IMR-90 (cell line): ENCODE results near the gene RUNX1. TPM values are rescaled to one million over a fixed set of nuclear protein-coding genes. Genes with fewer than 3 reads are reported as not detected.

Experiments
- ATAC-seq: fragments of 200-7000 bp; cut with Tn5 transposase; 2 replicates; pipeline ENCODE4 v1.9.1; 2020; ENCODE audit warnings: low read depth, mild to moderate bottlenecking, moderate library complexity
- BruUV-seq: library from RNA; stranded (reverse); fragments of 400-500 nt; replicated peaks from 2 replicates; lab custom pipeline; 2021; lab: Mats Ljungman, UMichigan
- CTCF ChIA-PET: fragments of 300-600 bp; formaldehyde crosslinking; extraction: SDS; loops from one replicate; lab custom pipeline; 2021; ENCODE audit warnings: antibody characterized with exemption; lab: Yijun Ruan, JAX
- POLR2A ChIA-PET: fragments of 300-600 bp; sonication (Branson Sonifier 250); formaldehyde crosslinking; loops from one replicate; lab custom pipeline; 2022; ENCODE audit warnings: antibody characterized with exemption; ENCODE audit not compliant: unreplicated experiment; lab: Charles Lee
- DNase-seq: peaks from one replicate; pipeline ENCODE4 v3.0.0; 2013
- H2AFZ ChIP-seq: replicated peaks from 2 replicates; pipeline ENCODE3; 2013; ENCODE audit warnings: low read length, mild to moderate bottlenecking; ENCODE audit not compliant: poor library complexity
- H2AK5ac ChIP-seq: 2 replicates; pipeline ENCODE4 v1.6.1; 2013; ENCODE audit warnings: low read depth, low read length, inconsistent platforms
- H2AK9ac ChIP-seq: replicated peaks from 2 replicates; pipeline ENCODE3; 2013; ENCODE audit warnings: mild to moderate bottlenecking, low read depth, low read length, moderate library complexity; ENCODE audit not compliant: poor library complexity
- H2BK120ac ChIP-seq: 2 replicates; pipeline ENCODE4 v1.6.1; 2013; ENCODE audit warnings: low read depth, low read length, inconsistent platforms
- H2BK15ac ChIP-seq: 3 replicates; pipeline ENCODE4 v1.6.1; 2013; ENCODE audit warnings: low read depth, low read length, inconsistent platforms
- H2BK20ac ChIP-seq: 2 replicates; pipeline ENCODE4 v1.6.1; 2013; ENCODE audit warnings: low read depth, mild to moderate bottlenecking, inconsistent platforms, low read length, moderate library complexity
- H2BK5ac ChIP-seq: 2 replicates; pipeline ENCODE4 v1.6.1; 2013; ENCODE audit warnings: mild to moderate bottlenecking, low read depth, low read length, inconsistent platforms; ENCODE audit not compliant: poor library complexity, severe bottlenecking
- H3K14ac ChIP-seq: replicated peaks from 2 replicates; pipeline ENCODE4 v1.6.1; 2013; ENCODE audit warnings: low read depth, low read length, inconsistent platforms
- H3K18ac ChIP-seq: 2 replicates; pipeline ENCODE4 v1.6.1; 2013; ENCODE audit warnings: low read depth, low read length, control low read depth
- H3K23ac ChIP-seq: 2 replicates; pipeline ENCODE4 v1.6.1; 2013; ENCODE audit warnings: low read depth, low read length, inconsistent platforms
- H3K27ac ChIP-seq: 2 replicates; pipeline ENCODE4 v1.5.1; 2013; ENCODE audit warnings: mild to moderate bottlenecking, control low read depth, low read length; ENCODE audit not compliant: insufficient read depth
- H3K27me3 ChIP-seq: 2 replicates; pipeline ENCODE4 v1.6.1; 2013; ENCODE audit warnings: low read length; ENCODE audit not compliant: control insufficient read depth, insufficient read depth
- H3K36me3 ChIP-seq: 2 replicates; pipeline ENCODE4 v1.6.1; 2013; ENCODE audit warnings: low read length, mixed read lengths; ENCODE audit not compliant: control insufficient read depth, insufficient read depth
- H3K4ac ChIP-seq: 2 replicates; pipeline ENCODE4 v1.6.1; 2013; ENCODE audit warnings: low read depth, low read length, inconsistent platforms
- H3K4me1 ChIP-seq: 2 replicates; pipeline ENCODE4 v1.6.1; 2013; ENCODE audit warnings: low read length, mixed read lengths; ENCODE audit not compliant: control insufficient read depth, insufficient read depth
- H3K4me2 ChIP-seq: 2 replicates; pipeline ENCODE4 v1.6.1; 2013; ENCODE audit warnings: low read depth, mild to moderate bottlenecking, control low read depth, low read length, moderate library complexity
- H3K4me3 ChIP-seq: 2 replicates; pipeline ENCODE4 v1.5.1; 2013; ENCODE audit warnings: low read depth, mild to moderate bottlenecking, control low read depth, low read length, moderate library complexity; ENCODE audit not compliant: insufficient read depth
- H3K56ac ChIP-seq: 2 replicates; pipeline ENCODE4 v1.6.1; 2013; ENCODE audit warnings: low read length, inconsistent platforms; ENCODE audit not compliant: insufficient read depth; ENCODE audit errors: extremely low read depth
- H3K79me1 ChIP-seq, 2 experiments: 2 replicates each; pipeline ENCODE4 v1.6.1; 2013; ENCODE audit warnings: low read length in 2 of 2, inconsistent platforms in 1 of 2, low read depth in 1 of 2
- H3K9ac ChIP-seq: 2 replicates; pipeline ENCODE4 v1.6.1; 2013; ENCODE audit warnings: low read depth, low read length, control low read depth
- H3K9me1 ChIP-seq: 2 replicates; pipeline ENCODE4 v1.6.1; 2013; ENCODE audit warnings: low read length, inconsistent platforms; ENCODE audit not compliant: insufficient read depth
- H3K9me3 ChIP-seq: 2 replicates; pipeline ENCODE4 v1.6.1; 2013; ENCODE audit warnings: low read length; ENCODE audit not compliant: control insufficient read depth, insufficient read depth
- H4K20me1 ChIP-seq: 2 replicates; pipeline ENCODE4 v1.6.1; 2013; ENCODE audit warnings: low read length, inconsistent platforms; ENCODE audit not compliant: insufficient read depth
- H4K5ac ChIP-seq: 2 replicates; pipeline ENCODE4 v1.6.1; 2013; ENCODE audit warnings: mild to moderate bottlenecking, low read depth, low read length, control low read depth
- H4K8ac ChIP-seq, 2 experiments: 2 replicates each; pipeline ENCODE4 v1.6.1; 2013; ENCODE audit warnings: low read depth in 2 of 2, low read length in 2 of 2, control low read depth in 1 of 2, inconsistent platforms in 1 of 2
- H4K91ac ChIP-seq: 2 replicates; pipeline ENCODE4 v1.6.1; 2013; ENCODE audit warnings: low read depth, low read length, inconsistent platforms; ENCODE audit not compliant: insufficient read depth
- BHLHE40 ChIP-seq: fragments of 150-350 bp; IDR thresholded peaks from 2 replicates; pipeline ENCODE4 v1.6.1; 2016; ENCODE audit warnings: mild to moderate bottlenecking, low read depth, low read length
- CEBPB ChIP-seq: IDR thresholded peaks from 2 replicates; pipeline ENCODE4 v1.6.1; 2012; ENCODE audit warnings: low read depth, low read length, improper control_type of control experiment
- FOS ChIP-seq: fragments of 150-350 bp; IDR thresholded peaks from 2 replicates; pipeline ENCODE4 v1.6.1; 2016; ENCODE audit warnings: low read depth, low read length
- MAZ ChIP-seq: IDR thresholded peaks from 2 replicates; pipeline ENCODE4 v1.6.1; 2012; ENCODE audit warnings: low read depth, mild to moderate bottlenecking, low read length, improper control_type of control experiment, moderate library complexity, borderline replicate concordance
- RAD21 ChIP-seq: IDR thresholded peaks from 2 replicates; pipeline ENCODE4 v1.6.1; 2012; ENCODE audit warnings: low read length, improper control_type of control experiment
- RCOR1 ChIP-seq: IDR thresholded peaks from 2 replicates; pipeline ENCODE4 v1.6.1; 2012; ENCODE audit warnings: mild to moderate bottlenecking, low read length, improper control_type of control experiment; ENCODE audit not compliant: insufficient replicate concordance
- RFX5 ChIP-seq: IDR thresholded peaks from 2 replicates; pipeline ENCODE4 v1.8.0; 2012; ENCODE audit warnings: low read depth, mild to moderate bottlenecking, low read length, moderate library complexity
- SMC3 ChIP-seq: fragments of 150-350 bp; IDR thresholded peaks from 2 replicates; pipeline ENCODE4 v1.6.1; 2016; ENCODE audit warnings: low read depth, mild to moderate bottlenecking, antibody characterized with exemption, low read length, moderate library complexity
- WGBS, 2 experiments: methylation state at CpG; one replicate each; pipeline versions ENCODE4 v1.1.5 to v1.1.7; 2013; ENCODE audit warnings: missing lambda C conversion rate in 2 of 2; ENCODE audit not compliant: insufficient read length in 1 of 2; ENCODE audit errors: extremely low coverage in 2 of 2; 5-methylcytosine and 5-hydroxymethylcytosine counted together
- dilution Hi-C: fragments of 300-500 bp; cut with HindIII; formaldehyde crosslinking; loops from one replicate; pipeline ENCODE4 v1.14.3; 2018; ENCODE audit warnings: low sequenced_read_pairs; ENCODE audit not compliant: unreplicated experiment
- in situ Hi-C: fragments of 300-500 bp; cut with MboI; formaldehyde crosslinking; loops from 3 replicates; pipeline ENCODE4 v1.14.3; 2019; ENCODE audit warnings: low sequenced_read_pairs, inconsistent platforms, mixed read lengths
- intact Hi-C: fragments of 100-400 bp; cut with micrococcal nuclease; formaldehyde crosslinking; loops from 2 replicates; pipeline ENCODE4 v1.10.0; 2022
- polyA plus RNA-seq, 3 experiments: library from polyadenylated mRNA; depleted of rRNA; stranded (reverse); fragments of >200 nt; gene quantifications; 2 replicates each; pipeline ENCODE4 v1.2.3, GENCODE V29; 2012; ENCODE audit warnings: low replicate concordance in 1 of 3
- total RNA-seq: library from RNA; depleted of rRNA; stranded (reverse); fragments of >200 nt; gene quantifications from 2 replicates; pipeline ENCODE4 v1.2.3, GENCODE V29; 2012
- TF ChIP-seq, protein P1 (sequence below): fragments of 150-350 bp; IDR thresholded peaks from 2 replicates; pipeline ENCODE4 v1.6.1; 2016; ENCODE audit warnings: low read depth, mild to moderate bottlenecking, low read length, moderate library complexity, borderline replicate concordance
- TF ChIP-seq, protein P2 (sequence below): conservative IDR thresholded peaks from 2 replicates; pipeline ENCODE4 v1.5.1; 2012; ENCODE audit warnings: mild to moderate bottlenecking, low read depth, low read length, improper control_type of control experiment

The RUNX1 gene
- total and polyA plus RNA-seq, 2 of the 4 experiments (the other 2 are of a cell fraction), result 34.5 to 56.5 TPM

DNA sequence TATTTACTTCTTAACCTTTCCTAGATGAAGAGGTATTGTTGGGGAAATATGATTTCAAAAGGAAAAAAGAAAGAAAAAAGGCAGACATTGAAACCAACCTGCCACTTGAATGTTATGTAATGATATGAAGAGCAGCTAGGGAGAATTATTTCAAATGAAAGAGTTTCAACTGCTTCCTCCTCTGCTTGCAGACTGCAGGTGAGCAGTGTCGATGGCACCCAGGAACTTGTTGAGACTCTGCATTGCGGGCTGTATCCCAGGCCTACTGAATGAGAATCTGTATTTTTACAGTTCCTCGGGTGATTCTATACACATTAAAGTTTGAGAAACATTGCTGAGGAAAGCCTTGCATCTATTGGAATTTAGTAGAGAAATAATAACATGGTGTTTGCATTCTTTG lies 3.7 kb upstream of the RUNX1 start (continued):
- TF ChIP-seq MAZ (no peak), RFX5 (no peak), CEBPB (no peak)

DNA sequence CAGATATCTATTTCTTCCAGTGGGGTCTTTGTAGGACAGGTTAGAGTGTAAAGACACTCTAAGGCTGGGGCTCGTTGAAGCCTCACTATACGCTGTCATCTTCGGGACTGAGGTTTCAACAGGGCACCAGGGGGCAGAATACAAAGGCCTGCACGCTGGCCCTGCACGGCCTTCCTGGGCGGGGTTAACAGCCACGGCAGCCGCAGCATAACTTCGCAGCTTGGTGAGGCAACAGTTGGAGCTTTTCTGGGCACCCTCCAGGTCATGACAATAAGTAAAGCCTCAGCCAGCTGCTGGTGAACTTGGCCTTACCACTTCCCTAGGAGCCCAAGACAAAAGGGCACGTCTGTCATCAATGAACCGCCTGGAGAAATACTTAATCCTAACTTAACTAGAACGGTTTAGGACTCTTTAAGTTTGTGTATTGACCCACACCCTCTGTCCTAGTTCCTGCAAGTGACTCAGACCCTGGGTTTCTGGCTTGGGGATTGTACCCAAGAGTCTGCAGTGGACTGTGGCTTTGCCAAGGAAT lies 2.3 kb upstream of the RUNX1 start:
- Histone ChIP-seq H4K5ac (0 out of 2 replicates have a peak overlapping the region, but pooled peaks have one; percentile 23), H3K27me3 (no peaks in the 10 kb centered on the region), H3K4ac (peak overlapping the region; percentile 91), H3K4me2 (peak overlapping the region; percentile 0; the same call in 1 of the 2 replicates), H3K23ac (peak overlapping the region; percentile 59), H3K9ac (no peak overlapping the region; the same call in 1 of the 2 replicates), H3K4me1 (peaks cover 29% of the 10 kb centered on the region), H3K9me3 (no peaks in the 10 kb centered on the region), H3K56ac (peak overlapping the region; percentile 57; the same call in 1 of the 2 replicates), H2BK5ac (peak overlapping the region; percentile 40), H3K27ac (peak overlapping the region; percentile 42), H4K8ac (peak overlapping the region; percentile 48 to 87), H3K9me1 (peaks cover 13% of the 10 kb centered on the region), H2BK20ac (peak overlapping the region; percentile 93), H3K79me1 (peaks cover 0 to 24% of the 10 kb centered on the region in 2 experiments; a peak in 2 of 4 replicates), H2AK9ac (peak overlapping the region; percentile 2), H2AFZ (peak overlapping the region; percentile 82), H4K20me1 (no peaks in the 10 kb centered on the region), H2AK5ac (peak overlapping the region; percentile 28; the same call in 1 of the 2 replicates), H3K14ac (peak overlapping the region; percentile 74), H4K91ac (peak overlapping the region; percentile 86), H3K36me3 (no peaks in the 10 kb centered on the region), H2BK15ac (peak overlapping the region; percentile 79; the same call in 2 of the 3 replicates), H2BK120ac (peak overlapping the region; percentile 94), H3K4me3 (no peak overlapping the region), H3K18ac (peak overlapping the region; percentile 56; the same call in 1 of the 2 replicates)
- 0% methylated on average over 6 of the region's 12 CpGs; no CpG with 5 or more reads in 1 of the 2 experiments for WGBS, 2 experiments
- POLR2A ChIA-PET, result interaction anchor here (0.6 kb wide), 2 partner anchors 263 to 977 kb away, joined by 6 to 9 read pairs; no protein-coding TSS in a partner anchor
- peak; percentile 80 for DNase-seq
- BruUV-seq, result no TSS peak
- intact Hi-C loops, result loop anchor here (1.0 to 10.0 kb wide), 4 partner anchors 152 to 977 kb away; no protein-coding TSS in a partner anchor
- peak; percentile 63 for ATAC-seq
- dilution Hi-C loops, result no loop called here
- CTCF ChIA-PET, result interaction anchor here (0.6 to 1.8 kb wide), 12 partner anchors 41 to 466 kb away, joined by 3 to 7 read pairs (median 3); no protein-coding TSS in a partner anchor
- in situ Hi-C loops, result no loop called here
- TF ChIP-seq, protein P1, sequence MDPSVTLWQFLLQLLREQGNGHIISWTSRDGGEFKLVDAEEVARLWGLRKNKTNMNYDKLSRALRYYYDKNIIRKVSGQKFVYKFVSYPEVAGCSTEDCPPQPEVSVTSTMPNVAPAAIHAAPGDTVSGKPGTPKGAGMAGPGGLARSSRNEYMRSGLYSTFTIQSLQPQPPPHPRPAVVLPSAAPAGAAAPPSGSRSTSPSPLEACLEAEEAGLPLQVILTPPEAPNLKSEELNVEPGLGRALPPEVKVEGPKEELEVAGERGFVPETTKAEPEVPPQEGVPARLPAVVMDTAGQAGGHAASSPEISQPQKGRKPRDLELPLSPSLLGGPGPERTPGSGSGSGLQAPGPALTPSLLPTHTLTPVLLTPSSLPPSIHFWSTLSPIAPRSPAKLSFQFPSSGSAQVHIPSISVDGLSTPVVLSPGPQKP, result no peak
- TF ChIP-seq RCOR1 (no peak), FOS (no peak), BHLHE40 (peak; percentile 36; the same call in 1 of the 2 replicates), MAZ (no peak; the same call in 1 of the 2 replicates), CEBPB (peak; percentile 87), RAD21 (peak; percentile 67), SMC3 (peak; percentile 72), RFX5 (no peak)
- TF ChIP-seq, protein P2, sequence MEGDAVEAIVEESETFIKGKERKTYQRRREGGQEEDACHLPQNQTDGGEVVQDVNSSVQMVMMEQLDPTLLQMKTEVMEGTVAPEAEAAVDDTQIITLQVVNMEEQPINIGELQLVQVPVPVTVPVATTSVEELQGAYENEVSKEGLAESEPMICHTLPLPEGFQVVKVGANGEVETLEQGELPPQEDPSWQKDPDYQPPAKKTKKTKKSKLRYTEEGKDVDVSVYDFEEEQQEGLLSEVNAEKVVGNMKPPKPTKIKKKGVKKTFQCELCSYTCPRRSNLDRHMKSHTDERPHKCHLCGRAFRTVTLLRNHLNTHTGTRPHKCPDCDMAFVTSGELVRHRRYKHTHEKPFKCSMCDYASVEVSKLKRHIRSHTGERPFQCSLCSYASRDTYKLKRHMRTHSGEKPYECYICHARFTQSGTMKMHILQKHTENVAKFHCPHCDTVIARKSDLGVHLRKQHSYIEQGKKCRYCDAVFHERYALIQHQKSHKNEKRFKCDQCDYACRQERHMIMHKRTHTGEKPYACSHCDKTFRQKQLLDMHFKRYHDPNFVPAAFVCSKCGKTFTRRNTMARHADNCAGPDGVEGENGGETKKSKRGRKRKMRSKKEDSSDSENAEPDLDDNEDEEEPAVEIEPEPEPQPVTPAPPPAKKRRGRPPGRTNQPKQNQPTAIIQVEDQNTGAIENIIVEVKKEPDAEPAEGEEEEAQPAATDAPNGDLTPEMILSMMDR, result peak; percentile 61
